ENCODE measurements around the gene SRF. TPM values are rescaled to one million over a fixed set of nuclear protein-coding genes. Genes with fewer than 3 reads are reported as not detected.

Gene SRF
- total and polyA plus RNA-seq, 12 donors: 30.5 to 94.3 (median 69.6) TPM

- H3K27ac ChIP-seq: peak overlapping the region in 4 of 10 donors; percentile 11 to 86 (median 72)
- no peaks in the 10 kb centered on the region for H3K9me3 ChIP-seq
- no peak overlapping the region for H3K4me3 ChIP-seq
- peaks cover 0 to 39% (median 17%) of the 10 kb centered on the region in 9 donors for H3K4me1 ChIP-seq
- ATAC-seq: no peak
- H3K27me3 ChIP-seq: no peaks in the 10 kb centered on the region
- 63 to 71% methylated on average over 5 of the region's 5 CpGs for WGBS, 2 donors
- TF ChIP-seq CTCF (IDR thresholded peaks at IDR 0.05): no peak
- intact Hi-C loops (cut with DNase I): loop anchor here in 1 of 10 donors (10.0 kb wide), 1 partner anchor 324 kb away; no protein-coding TSS in a partner anchor
- DNase-seq: no peak
- H3K36me3 ChIP-seq: peaks cover 4 to 74% (median 31%) of the 10 kb centered on the region in 9 donors
Observed at GRCh38 chr6:43180985-43181384, 9.9 kb downstream of the SRF start.

- no peak for TF ChIP-seq CTCF (IDR thresholded peaks at IDR 0.05)
- Histone ChIP-seq H3K4me3 (peak overlapping the region; percentile 45 to 89 (median 78)), H3K27ac (peak overlapping the region in 9 of 10 donors; percentile 67 to 86 (median 76)), H3K9me3 (no peaks in the 10 kb centered on the region), H3K36me3 (peaks cover 4 to 74% (median 29%) of the 10 kb centered on the region in 9 donors), H3K4me1 (peaks cover 0 to 34% (median 17%) of the 10 kb centered on the region in 9 donors), H3K27me3 (no peaks in the 10 kb centered on the region)
- DNase-seq (no peak), ATAC-seq (no peak)
- 44% methylated on average over 9 of the region's 9 CpGs for WGBS, 2 donors
- intact Hi-C loops (cut with DNase I): loop anchor here in 1 of 10 donors (10.0 kb wide), 1 partner anchor 323 kb away; no protein-coding TSS in a partner anchor
Observed at GRCh38 chr6:43181621-43181941, 10.5 kb downstream of the SRF start.

- H3K36me3 ChIP-seq: peaks cover 4 to 74% (median 28%) of the 10 kb centered on the region in 9 donors
- no peak for TF ChIP-seq CTCF (IDR thresholded peaks at IDR 0.05)
- intact Hi-C loops (cut with DNase I): loop anchor here in 1 of 10 donors (10.0 kb wide), 1 partner anchor 323 kb away; no protein-coding TSS in a partner anchor
- WGBS, 2 donors: 1 to 2% methylated on average over 50 to 51 of the region's 51 CpGs
- H3K4me3 ChIP-seq: peak within 1 kb of the TSS; percentile 45 to 89 (median 78)
- ATAC-seq (peak; percentile 95 to 99 (median 97)), DNase-seq (peak; percentile 86 to 90)
- no peaks in the 10 kb centered on the region for H3K9me3 ChIP-seq
- H3K27me3 ChIP-seq: no peaks in the 10 kb centered on the region
- peaks cover 0 to 30% (median 17%) of the 10 kb centered on the region in 9 donors for H3K4me1 ChIP-seq
- H3K27ac ChIP-seq: peak within 1 kb of the TSS in 9 of 10 donors; percentile 67 to 86 (median 76)
Observed at GRCh38 chr6:43181942-43182860, 11.1 kb downstream of the SRF start, which contains the start of gene CUL9. Gene CUL9 (plus strand): TSS chr6:43182196. CDS start chr6:43184311, 2,115 bp downstream.

- H3K36me3 ChIP-seq: peaks cover 0 to 74% (median 27%) of the 10 kb centered on the region in 9 donors
Observed at GRCh38 chr6:43183441-43183840, 12.4 kb downstream of the SRF start.

More at GRCh38 chr6:43183441-43183840, 12.4 kb downstream of the SRF start:
- TF ChIP-seq CTCF (IDR thresholded peaks at IDR 0.05): no peak
- ATAC-seq: no peak
- peaks cover 0 to 30% (median 17%) of the 10 kb centered on the region in 9 donors for H3K4me1 ChIP-seq
- no peaks in the 10 kb centered on the region for H3K9me3 ChIP-seq
- no peaks in the 10 kb centered on the region for H3K27me3 ChIP-seq
- H3K4me3 ChIP-seq: peak overlapping the region in 1 of 10 donors; percentile 83
- no peak overlapping the region for H3K27ac ChIP-seq
- no peak for DNase-seq
- WGBS, 2 donors: 95 to 97% methylated on average over 4 of the region's 4 CpGs
- intact Hi-C loops (cut with DNase I): loop anchor here in 1 of 10 donors (10.0 kb wide), 1 partner anchor 321 kb away; no protein-coding TSS in a partner anchor

Measured in heart right ventricle (tissue), 16 donors.